Melanocyte of skin (primary cell): ENCODE data around the gene BNC1. TPM values are rescaled to one million over a fixed set of nuclear protein-coding genes. Genes with fewer than 3 reads are reported as not detected.

Source experiments
- total RNA-seq, 2 donors: library from RNA; depleted of rRNA; stranded (reverse); fragments of >200 nt; gene quantifications; 2 replicates each; pipeline ENCODE4 v1.2.3, GENCODE V29; 2012

The BNC1 gene, protein sequence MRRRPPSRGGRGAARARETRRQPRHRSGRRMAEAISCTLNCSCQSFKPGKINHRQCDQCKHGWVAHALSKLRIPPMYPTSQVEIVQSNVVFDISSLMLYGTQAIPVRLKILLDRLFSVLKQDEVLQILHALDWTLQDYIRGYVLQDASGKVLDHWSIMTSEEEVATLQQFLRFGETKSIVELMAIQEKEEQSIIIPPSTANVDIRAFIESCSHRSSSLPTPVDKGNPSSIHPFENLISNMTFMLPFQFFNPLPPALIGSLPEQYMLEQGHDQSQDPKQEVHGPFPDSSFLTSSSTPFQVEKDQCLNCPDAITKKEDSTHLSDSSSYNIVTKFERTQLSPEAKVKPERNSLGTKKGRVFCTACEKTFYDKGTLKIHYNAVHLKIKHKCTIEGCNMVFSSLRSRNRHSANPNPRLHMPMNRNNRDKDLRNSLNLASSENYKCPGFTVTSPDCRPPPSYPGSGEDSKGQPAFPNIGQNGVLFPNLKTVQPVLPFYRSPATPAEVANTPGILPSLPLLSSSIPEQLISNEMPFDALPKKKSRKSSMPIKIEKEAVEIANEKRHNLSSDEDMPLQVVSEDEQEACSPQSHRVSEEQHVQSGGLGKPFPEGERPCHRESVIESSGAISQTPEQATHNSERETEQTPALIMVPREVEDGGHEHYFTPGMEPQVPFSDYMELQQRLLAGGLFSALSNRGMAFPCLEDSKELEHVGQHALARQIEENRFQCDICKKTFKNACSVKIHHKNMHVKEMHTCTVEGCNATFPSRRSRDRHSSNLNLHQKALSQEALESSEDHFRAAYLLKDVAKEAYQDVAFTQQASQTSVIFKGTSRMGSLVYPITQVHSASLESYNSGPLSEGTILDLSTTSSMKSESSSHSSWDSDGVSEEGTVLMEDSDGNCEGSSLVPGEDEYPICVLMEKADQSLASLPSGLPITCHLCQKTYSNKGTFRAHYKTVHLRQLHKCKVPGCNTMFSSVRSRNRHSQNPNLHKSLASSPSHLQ
- total RNA-seq, result 1 to 10 TPM; 1.4 to 2.0 TPM

DNA sequence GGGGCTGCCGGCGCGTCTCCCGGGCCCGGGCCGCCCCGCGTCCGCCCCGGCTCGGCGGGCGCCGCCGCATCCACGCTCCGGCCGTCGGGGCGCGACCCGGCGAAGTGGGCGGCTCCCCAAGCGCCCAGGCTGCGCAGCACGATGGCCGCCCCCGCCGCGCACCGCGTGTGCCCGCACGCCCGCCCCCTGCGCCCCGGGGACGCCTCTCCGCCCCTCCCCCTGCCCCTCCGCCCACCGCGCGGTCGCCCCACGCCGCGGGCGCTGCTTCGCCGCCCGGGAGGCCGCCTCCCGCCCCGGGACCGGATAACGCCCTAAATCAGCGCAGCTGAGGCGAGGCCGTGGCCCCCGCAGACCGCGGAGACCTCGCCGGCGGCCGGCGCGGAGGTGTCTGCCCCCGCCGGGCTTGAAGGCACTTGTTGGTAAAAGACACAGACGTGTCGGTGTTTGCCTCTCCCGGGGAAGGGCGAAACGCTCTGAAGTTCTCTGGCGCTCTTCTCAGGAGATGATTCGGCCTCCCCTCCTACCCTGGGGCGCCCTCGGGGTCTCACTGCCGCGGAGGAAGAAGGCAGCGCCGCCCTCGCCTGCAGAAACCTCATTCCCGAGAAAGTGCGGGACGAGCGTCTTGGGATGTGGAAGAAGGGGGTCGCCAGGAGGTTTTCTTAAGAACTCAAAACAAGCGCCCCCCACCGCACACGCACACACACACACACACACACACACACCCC is at the start of gene BNC1:
TSS of gene BNC1 (minus strand) at position 106 of the 725 bp plus-strand sequence. CDS start at position 70, 36 bp downstream.

DNA sequence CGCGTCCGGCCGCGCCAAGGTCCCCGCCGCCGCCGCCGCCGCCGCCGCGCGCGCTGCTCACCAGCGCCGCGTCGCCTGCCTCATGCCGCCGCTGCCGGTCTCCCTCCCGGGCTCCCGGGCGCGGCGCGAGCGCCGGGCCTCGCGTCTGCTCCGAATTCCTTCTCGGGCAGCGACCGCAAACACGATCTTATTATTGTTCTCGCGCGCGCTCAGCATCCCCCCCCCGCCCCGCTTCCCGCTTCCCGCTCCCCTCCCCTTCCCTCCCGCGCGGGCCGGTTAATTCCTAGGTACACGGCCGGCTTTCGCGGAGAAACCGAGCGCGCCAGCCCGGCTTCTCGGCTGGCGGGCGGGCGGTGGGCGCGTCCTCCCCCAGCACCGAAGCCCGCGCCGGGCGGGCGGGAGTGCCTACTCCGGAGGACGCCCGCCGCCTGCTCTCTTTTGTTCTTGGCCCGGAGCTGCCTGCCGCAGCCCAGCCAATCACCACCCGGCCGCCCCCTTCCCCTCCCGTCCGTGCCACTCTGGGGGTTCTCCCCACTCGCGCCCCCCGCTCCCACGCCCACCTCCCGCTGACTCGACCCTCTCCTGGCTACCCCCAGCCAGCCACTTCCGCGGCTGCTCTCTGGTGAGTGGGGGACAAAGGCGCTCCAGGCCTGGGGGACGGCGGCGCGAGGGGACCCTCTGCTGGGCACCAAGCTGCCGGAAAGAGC is 76.7 kb downstream of the BNC1 start, which contains the start of gene HDGFL3:
TSS of gene HDGFL3 (minus strand) at position 164 of the 707 bp plus-strand sequence. CDS start 409 bp downstream, outside the sequence.

Other genes with a start within 250 kb of the BNC1 start
- gene BTBD1, start 217.4 kb downstream of the BNC1 start, total RNA-seq, result 100 to 1,000 TPM in 1 of 2 donors, 10 to 100 TPM in 1; 88.1 to 117 TPM
- gene TM6SF1, start 177.0 kb downstream of the BNC1 start, total RNA-seq, result under 1 TPM in 1 of 2 donors, not detected in 1; 0.33 TPM
- gene HDGFL3, start 76.8 kb downstream of the BNC1 start, total RNA-seq, result 10 to 100 TPM; 20.0 to 27.5 TPM
- not detected for gene SH3GL3, start 162.7 kb upstream of the BNC1 start, total RNA-seq